ENCODE measurements around the gene CPXM1.

Gene CPXM1

DNA sequence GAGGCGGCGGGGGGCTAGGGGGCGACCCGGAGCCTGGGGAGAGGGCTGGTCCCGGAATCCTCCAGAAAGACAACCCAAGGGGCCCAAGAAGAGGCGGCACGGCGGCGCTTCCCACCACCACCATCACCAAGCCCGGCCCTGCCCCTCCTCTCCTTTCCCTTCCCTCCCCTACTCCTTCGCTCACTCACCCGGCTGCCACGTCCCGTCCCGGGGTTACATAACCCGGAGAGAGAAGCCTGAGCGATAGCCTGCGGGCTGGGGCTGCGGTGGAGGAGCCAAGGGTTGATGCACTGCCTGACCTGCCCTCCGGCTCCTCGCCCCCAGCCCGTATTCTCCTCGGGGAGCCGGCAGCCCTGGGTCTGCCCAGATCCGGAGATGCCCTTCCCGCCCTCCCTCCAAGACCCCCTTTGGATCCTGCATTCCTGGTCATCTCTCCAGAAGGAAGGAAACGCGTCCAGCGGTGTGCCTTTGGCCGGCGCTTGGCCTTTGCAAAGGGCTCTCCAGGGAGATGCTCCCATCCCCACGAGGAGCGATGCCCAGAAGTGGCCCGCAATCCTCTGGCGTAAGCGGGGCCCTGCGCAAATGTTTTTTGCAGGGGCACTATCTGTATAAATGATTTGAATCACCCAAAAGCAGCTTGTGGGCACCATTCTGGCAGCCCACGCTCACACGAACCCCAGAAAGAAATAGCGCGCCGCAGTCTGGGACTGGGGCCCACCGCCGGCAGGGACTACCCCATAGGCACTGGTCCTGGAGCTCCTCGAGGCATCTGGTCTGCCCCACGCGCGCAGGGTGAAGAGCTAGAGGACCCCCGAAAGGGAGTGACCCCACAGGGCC is 4.6 kb upstream of the CPXM1 start:
- no peak overlapping the region for H3K4me3 ChIP-seq (ENCODE audit: low read length)
- H3K9me3 ChIP-seq (ENCODE audit: low read length), result no peaks in the 10 kb centered on the region
- no peaks in the 10 kb centered on the region for H3K27me3 ChIP-seq (ENCODE audit: insufficient read depth, low read length)

DNA sequence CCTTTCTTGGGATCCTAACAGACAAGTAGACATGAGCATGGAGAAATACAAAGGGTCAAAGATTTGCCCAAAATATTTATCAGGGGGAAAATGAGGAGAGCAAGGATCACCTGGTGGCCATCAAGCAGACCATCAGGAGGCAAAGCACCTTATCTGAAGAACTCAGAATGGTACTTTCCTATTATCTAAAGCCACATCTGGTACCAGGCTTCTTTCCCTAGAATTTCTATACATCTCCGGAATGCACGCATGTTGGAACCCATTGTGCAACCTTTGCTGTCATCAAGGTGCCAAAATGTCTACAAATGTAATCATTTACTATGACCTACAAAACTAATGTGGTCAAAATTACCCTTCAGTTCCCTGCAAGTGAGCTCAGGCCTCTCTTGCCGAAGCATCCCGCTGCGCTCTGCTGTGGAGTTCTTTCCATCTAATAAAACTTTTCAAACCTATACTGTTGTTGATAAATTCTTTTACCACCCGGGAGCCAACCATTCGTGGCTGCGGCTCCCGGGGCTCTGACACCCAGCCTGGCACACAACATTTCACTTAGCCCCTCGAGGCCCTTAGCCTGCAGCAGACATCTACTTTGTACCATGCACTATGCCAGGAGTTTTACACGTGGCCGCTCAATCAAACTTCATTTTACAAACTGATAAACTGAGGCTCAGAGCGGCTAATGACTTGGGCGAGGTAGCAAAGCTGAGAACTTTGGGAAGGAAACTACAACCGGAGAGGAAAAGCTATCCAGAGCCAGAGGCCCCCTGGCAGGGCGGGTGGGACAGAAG is 3.8 kb upstream of the CPXM1 start:
- Histone ChIP-seq H3K27me3 (ENCODE audit: insufficient read depth, low read length) (no peaks in the 10 kb centered on the region), H2AFZ (ENCODE audit: low read depth, low read length) (no peak overlapping the region), H3K4me1 (ENCODE audit: insufficient read depth, low read length) (peaks cover 12% of the 10 kb centered on the region), H3K4me3 (ENCODE audit: low read length) (no peak overlapping the region), H3K9me3 (ENCODE audit: low read length) (no peaks in the 10 kb centered on the region), H3K36me3 (ENCODE audit: insufficient read depth, low read length) (peaks cover under 1% of the 10 kb centered on the region)

More for the DNA sequence above, 4.6 kb upstream of the CPXM1 start:
- Histone ChIP-seq H3K4me1 (ENCODE audit: insufficient read depth, low read length) (peaks cover 4% of the 10 kb centered on the region), H3K36me3 (ENCODE audit: insufficient read depth, low read length) (no peaks in the 10 kb centered on the region), H2AFZ (ENCODE audit: low read depth, low read length) (no peak overlapping the region)

DNA sequence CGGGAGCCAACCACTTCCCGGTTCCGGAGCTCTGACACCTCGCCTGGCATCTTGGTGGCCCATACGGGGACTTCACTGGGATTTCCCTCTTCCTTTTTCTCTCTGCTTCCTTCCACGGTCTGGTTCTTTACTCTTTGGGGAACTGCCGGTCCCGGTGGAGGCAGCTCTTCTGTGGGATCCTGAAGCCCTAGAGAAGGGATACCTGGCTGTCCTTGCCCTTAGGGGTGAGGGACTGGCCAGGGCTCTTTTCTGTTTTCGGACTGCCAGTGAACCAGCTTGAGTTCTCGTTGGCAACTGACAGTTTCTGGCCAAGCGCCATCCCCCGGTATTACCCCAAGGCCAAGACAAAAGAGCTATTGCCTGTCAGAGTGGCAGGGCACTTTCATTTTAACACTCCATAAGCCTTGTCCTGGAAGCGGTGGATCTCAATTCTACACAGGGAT is 880 bp upstream of the CPXM1 start:
- H3K36me3 ChIP-seq (ENCODE audit: insufficient read depth, low read length), result peaks cover 28% of the 10 kb centered on the region
- no peaks in the 10 kb centered on the region for H3K27me3 ChIP-seq (ENCODE audit: insufficient read depth, low read length)
- peak overlapping the region; percentile 59 for H3K4me3 ChIP-seq (ENCODE audit: low read length)
- peak overlapping the region; percentile 81 for H2AFZ ChIP-seq (ENCODE audit: low read depth, low read length)
- H3K9me3 ChIP-seq (ENCODE audit: low read length), result no peaks in the 10 kb centered on the region
- peaks cover 14% of the 10 kb centered on the region for H3K4me1 ChIP-seq (ENCODE audit: insufficient read depth, low read length)

DNA sequence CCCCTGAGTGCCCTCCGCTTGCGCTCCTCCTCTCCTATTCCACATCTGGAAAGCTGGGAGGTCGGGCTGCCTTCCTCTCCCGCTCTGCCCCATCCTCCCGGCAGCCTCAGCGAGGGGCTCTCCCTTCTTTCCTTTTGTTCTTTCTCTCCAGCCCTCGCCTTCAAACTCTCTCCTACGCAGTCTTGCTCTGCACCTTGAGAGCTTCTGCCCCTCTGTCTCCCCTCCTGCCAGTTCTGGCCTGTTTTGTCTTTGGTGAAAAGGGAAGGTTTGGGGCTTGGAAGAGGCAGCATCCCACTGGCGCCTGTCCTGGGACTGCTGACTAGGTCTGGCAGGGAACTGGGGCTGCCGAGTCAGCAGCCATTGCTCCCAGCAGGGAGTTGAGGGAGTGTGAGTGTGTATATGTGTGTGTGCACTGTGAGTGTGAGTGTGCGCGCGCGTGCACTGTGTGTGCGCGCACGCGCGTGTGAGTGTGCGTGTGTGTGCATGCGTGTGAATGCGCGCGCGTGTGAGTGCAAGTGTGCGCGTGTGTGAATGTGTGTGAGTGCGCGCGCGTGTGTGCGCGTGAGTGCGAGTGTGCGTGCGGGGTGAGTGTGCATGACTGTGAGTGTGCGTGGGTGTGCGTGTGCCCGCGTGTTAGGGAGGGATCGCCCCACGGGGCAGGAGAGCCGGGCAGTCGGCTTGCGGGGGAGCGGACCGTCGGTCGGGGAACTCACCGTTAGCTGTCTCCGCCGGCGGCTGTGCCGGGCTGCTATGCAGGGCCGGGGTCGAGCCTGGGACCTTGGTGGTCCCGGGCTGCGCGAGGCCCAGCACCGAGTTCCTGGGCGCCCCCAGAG is 523 bp downstream of the CPXM1 start:
- Histone ChIP-seq H3K9me3 (ENCODE audit: low read length) (no peaks in the 10 kb centered on the region), H3K36me3 (ENCODE audit: insufficient read depth, low read length) (peaks cover 42% of the 10 kb centered on the region), H2AFZ (ENCODE audit: low read depth, low read length) (peak overlapping the region; percentile 81), H3K4me1 (ENCODE audit: insufficient read depth, low read length) (peaks cover 14% of the 10 kb centered on the region), H3K27me3 (ENCODE audit: insufficient read depth, low read length) (no peaks in the 10 kb centered on the region), H3K4me3 (ENCODE audit: low read length) (peak overlapping the region; percentile 59)

DNA sequence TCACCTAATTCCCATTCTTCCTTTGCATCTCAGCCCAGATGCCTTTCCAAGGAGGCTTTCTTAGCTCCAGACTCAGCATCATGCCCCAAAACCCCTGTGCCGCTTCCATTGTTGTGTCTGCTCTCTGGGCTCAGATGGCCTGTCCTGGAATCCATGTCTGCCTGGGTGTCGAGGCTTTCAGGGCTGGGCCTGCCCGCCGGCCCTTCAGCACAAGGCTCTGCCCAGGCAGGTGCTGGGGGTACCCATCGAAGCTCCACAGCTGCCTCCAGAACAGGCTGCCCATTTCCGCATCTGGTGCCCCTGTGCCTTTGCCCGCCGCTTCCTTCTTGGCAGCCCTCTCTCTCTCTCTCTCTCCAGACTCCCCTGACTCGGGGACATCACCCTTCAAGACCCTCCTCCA is 1.2 kb downstream of the CPXM1 start:
- Histone ChIP-seq H3K27me3 (ENCODE audit: insufficient read depth, low read length) (no peaks in the 10 kb centered on the region), H3K36me3 (ENCODE audit: insufficient read depth, low read length) (peaks cover 44% of the 10 kb centered on the region), H3K4me3 (ENCODE audit: low read length) (peak overlapping the region; percentile 59), H2AFZ (ENCODE audit: low read depth, low read length) (no peak overlapping the region), H3K9me3 (ENCODE audit: low read length) (no peaks in the 10 kb centered on the region), H3K4me1 (ENCODE audit: insufficient read depth, low read length) (peaks cover 14% of the 10 kb centered on the region)

DNA sequence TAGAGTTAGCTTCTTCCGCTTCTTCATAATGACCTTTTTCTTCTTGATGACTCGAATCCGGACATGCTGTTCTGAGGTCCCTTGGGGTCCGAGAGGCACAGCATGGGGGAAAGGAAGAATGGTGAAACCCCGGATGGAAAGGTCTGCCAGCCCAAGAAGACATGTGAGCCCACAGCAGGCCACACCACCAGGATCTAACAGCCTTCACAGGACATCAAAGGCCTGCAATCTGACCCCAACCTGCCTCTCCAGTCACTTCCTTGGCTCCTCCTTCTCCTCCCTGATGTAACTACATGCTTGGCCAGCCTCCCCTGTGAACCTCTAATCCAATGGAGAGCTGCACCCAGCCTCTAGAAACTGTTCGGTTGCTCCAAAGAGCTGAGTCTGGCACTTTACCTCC is 1.6 kb downstream of the CPXM1 start:
- Histone ChIP-seq H3K36me3 (ENCODE audit: insufficient read depth, low read length) (peaks cover 44% of the 10 kb centered on the region), H3K9me3 (ENCODE audit: low read length) (no peaks in the 10 kb centered on the region), H2AFZ (ENCODE audit: low read depth, low read length) (no peak overlapping the region), H3K4me3 (ENCODE audit: low read length) (no peak overlapping the region), H3K4me1 (ENCODE audit: insufficient read depth, low read length) (peaks cover 14% of the 10 kb centered on the region), H3K27me3 (ENCODE audit: insufficient read depth, low read length) (no peaks in the 10 kb centered on the region)

DNA sequence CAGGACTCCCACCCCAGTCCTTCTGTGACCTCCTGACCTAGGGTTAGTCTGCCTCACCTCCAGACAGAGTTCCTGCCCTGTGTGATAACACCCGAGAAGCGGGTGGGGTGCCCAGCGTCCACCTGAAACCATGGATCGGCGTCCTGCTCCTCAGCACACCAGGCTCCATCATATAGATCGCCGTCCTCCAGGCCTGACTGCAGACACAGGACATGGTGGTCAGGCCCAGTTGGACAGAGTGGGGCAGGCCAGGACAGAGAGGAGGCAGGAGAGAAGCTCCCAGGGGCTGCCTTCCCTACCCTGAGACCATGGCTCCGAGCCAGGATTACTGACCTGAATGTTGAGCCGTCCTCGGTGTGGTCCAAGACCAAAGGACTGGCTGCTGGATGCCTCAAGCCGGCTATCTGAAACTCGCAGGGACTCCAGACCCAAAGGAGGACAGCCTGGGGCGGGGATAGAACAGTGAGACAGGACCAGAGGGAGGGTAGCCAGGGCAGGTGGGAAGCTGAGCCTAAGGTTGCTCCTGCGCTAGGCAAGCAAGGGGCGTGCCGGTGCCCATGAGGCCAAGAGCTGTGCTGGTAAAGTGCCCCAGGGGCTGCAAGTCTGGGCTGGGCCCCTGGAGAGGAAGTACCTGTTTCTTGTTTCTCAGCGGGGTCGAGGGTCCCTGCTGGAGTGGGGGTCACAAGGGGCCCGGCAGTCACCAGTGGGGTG is 2.2 kb downstream of the CPXM1 start:
- peaks cover 14% of the 10 kb centered on the region for H3K4me1 ChIP-seq (ENCODE audit: insufficient read depth, low read length)
- H3K36me3 ChIP-seq (ENCODE audit: insufficient read depth, low read length), result peaks cover 47% of the 10 kb centered on the region
- H3K4me3 ChIP-seq (ENCODE audit: low read length), result no peak overlapping the region
- H2AFZ ChIP-seq (ENCODE audit: low read depth, low read length), result no peak overlapping the region
- no peaks in the 10 kb centered on the region for H3K27me3 ChIP-seq (ENCODE audit: insufficient read depth, low read length)
- H3K9me3 ChIP-seq (ENCODE audit: low read length), result no peaks in the 10 kb centered on the region

DNA sequence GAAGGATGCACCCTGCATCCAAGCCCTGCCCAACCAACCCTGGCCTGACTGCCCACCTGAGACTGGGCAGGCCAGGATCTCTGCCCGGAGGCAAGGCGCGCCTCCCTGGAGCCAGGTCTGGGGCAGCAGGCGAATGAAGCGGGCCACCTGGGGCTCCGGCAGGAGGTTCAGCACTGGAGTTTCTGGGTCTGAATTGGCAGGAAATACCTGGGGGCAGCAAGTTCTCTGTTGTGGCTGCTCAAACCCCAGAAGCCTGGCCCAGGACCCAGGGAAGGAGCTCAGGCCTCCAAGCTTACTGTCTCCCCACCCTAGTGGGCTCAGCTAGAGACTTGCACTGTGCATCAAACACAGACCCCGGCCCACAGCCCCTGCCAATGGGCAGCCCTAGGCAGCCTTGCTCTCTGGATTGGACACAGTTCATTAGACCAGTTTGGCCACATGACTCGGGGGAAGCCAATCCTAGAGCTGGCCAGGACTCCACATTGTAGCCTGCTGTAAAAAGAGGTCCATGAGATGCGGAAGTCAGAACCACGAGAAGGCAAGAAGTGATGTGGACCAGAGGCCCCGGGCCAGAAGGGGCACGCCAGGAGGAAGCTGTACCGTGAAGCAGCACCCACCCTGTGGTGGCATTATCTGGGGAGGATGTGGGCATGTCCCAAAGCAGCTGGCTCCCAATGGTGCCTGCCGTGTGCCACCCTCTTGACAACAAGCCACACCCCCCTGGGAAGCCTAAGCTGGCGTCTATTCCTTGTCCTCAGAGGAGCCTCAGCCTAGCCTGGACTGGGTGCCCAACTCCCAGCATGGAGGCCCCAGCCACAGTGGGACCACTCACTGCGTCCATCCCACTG is 3.1 kb downstream of the CPXM1 start:
- Histone ChIP-seq H3K9me3 (ENCODE audit: low read length) (no peaks in the 10 kb centered on the region), H3K4me1 (ENCODE audit: insufficient read depth, low read length) (peaks cover 14% of the 10 kb centered on the region), H3K36me3 (ENCODE audit: insufficient read depth, low read length) (peaks cover 47% of the 10 kb centered on the region), H2AFZ (ENCODE audit: low read depth, low read length) (no peak overlapping the region), H3K4me3 (ENCODE audit: low read length) (no peak overlapping the region), H3K27me3 (ENCODE audit: insufficient read depth, low read length) (no peaks in the 10 kb centered on the region)

DNA sequence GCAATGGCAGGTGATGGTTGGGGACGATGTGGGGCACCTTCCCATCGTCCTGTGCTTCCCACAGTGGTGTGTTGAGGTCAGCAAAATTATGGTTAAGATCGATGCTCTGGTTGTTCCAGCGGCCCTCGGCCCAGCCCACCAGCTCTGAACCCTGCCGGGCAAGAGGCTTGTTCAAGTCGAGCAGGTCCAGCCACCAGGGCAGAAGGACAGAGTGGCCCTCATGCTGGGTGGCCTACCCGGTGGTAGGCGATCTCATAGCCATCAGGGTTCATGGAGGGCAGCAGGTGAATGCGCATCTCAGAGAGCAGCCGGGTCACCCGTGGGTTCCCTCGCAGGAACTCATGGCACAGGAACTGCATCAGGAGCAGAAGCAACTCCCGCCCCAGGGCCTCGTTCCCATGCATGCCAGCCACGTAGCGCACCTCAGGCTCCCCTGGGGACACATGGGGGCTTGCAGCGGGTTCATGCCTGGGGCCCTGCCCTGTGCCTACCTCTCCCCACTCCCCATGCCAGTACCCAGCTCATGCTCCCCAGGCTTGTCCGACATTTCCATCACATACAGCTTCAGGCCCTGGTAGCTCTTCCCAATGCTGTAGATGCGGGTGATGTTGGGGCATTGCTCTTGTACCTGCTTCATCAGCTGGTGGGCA is 4.3 kb downstream of the CPXM1 start:
- no peak overlapping the region for H3K4me3 ChIP-seq (ENCODE audit: low read length)
- H3K36me3 ChIP-seq (ENCODE audit: insufficient read depth, low read length), result peaks cover 47% of the 10 kb centered on the region
- H3K27me3 ChIP-seq (ENCODE audit: insufficient read depth, low read length), result no peaks in the 10 kb centered on the region
- no peaks in the 10 kb centered on the region for H3K9me3 ChIP-seq (ENCODE audit: low read length)
- H3K4me1 ChIP-seq (ENCODE audit: insufficient read depth, low read length), result peaks cover 14% of the 10 kb centered on the region
- H2AFZ ChIP-seq (ENCODE audit: low read depth, low read length), result no peak overlapping the region

DNA sequence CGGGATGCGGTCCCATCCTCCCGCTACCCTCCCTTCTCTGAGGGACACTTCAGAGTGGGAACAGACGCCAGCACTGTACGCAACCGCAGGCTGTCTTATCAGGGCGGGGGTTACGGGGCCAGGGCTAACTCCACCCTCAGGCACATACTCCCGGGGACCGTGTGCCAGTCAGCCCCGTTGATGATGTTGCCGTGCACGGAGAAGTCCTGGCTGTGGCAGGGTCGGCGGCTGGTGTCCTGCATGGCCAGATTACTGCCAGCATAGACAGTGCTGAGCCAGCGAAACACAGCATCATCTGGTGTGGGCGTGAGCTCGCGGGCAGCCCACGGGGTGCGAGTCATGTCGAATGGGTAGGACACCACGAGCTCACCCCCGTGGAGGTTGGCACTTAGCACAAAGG is 5.0 kb downstream of the CPXM1 start:
- Histone ChIP-seq H3K4me1 (ENCODE audit: insufficient read depth, low read length) (peaks cover 10% of the 10 kb centered on the region), H2AFZ (ENCODE audit: low read depth, low read length) (no peak overlapping the region), H3K36me3 (ENCODE audit: insufficient read depth, low read length) (peaks cover 47% of the 10 kb centered on the region), H3K9me3 (ENCODE audit: low read length) (no peaks in the 10 kb centered on the region), H3K4me3 (ENCODE audit: low read length) (no peak overlapping the region), H3K27me3 (ENCODE audit: insufficient read depth, low read length) (no peaks in the 10 kb centered on the region)

DNA sequence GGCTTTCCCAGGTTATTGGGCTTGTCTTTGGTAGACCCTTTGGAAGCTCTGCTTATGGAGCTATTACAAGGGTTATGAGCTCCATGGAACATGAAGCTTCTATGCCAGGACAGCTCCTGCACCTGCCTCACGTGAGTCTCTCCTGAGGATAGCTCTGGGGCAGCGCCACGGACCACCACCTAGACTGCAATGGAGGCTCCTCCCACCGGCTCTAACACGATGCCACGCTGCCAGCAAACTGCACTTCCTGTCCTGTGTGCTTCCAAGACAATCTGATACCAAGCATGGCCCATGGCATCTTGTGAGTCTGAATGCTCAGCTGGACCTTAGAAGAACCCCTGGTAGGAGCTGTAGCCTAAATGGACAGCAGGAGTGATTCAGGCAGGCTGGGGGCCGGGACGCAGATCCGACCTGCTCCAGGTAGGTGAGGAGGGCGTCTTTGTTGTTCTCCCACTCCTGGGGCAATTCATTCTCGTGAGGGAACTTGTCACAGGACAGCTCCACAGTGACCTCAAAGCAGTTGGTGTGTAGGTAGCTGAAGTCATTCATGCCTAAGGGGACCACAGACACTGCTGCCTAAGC is 5.5 kb downstream of the CPXM1 start:
- H2AFZ ChIP-seq (ENCODE audit: low read depth, low read length), result no peak overlapping the region
- no peak overlapping the region for H3K4me3 ChIP-seq (ENCODE audit: low read length)
- H3K36me3 ChIP-seq (ENCODE audit: insufficient read depth, low read length), result peaks cover 47% of the 10 kb centered on the region
- H3K9me3 ChIP-seq (ENCODE audit: low read length), result no peaks in the 10 kb centered on the region
- peaks cover 9% of the 10 kb centered on the region for H3K4me1 ChIP-seq (ENCODE audit: insufficient read depth, low read length)
- H3K27me3 ChIP-seq (ENCODE audit: insufficient read depth, low read length), result no peaks in the 10 kb centered on the region
